Spleen (tissue), 11 donors: ENCODE data around the gene GBA2. TPM values are rescaled to one million over a fixed set of nuclear protein-coding genes. Genes with fewer than 3 reads are reported as not detected.
A peak's percentile ranks its signal among the peaks of the same experiment; 100 is the strongest.

Source experiments
- DNase-seq: peaks from one replicate; pipeline ENCODE4 v3.0.0-alpha.2; 2020
- H3K27ac ChIP-seq, 8 donors: fragments of 200-600 bp; sonication (generic) in 7 of 8; 1 replicate in 4 of 8; 2 replicates in 4 of 8; pipeline versions ENCODE4 v1.5.0 to v1.8.0; 2016 to 2021; ENCODE audit warnings: inconsistent platforms in 4 of 8, mild to moderate bottlenecking in 4 of 8, moderate library complexity in 1 of 8
- H3K27me3 ChIP-seq, 7 donors: fragments of 200-600 bp; sonication (generic) in 6 of 7; replicated peaks in 1 of 7; 1 replicate in 4 of 7; 2 replicates in 3 of 7; pipeline versions ENCODE4 v1.5.0 to v1.8.0; 2016 to 2021; ENCODE audit warnings: inconsistent platforms in 3 of 7, mild to moderate bottlenecking in 1 of 7
- H3K36me3 ChIP-seq, 6 donors: fragments of 200-600 bp; sonication (generic) in 5 of 6; 1 replicate in 4 of 6; 2 replicates in 2 of 6; pipeline versions ENCODE4 v1.5.0 to v1.8.0; 2016 to 2021; ENCODE audit warnings: inconsistent platforms in 2 of 6
- H3K4me1 ChIP-seq, 6 donors: fragments of 200-600 bp; sonication (generic) in 5 of 6; 1 replicate in 3 of 6; 2 replicates in 3 of 6; pipeline versions ENCODE4 v1.5.0 to v1.8.0; 2016 to 2021; ENCODE audit warnings: inconsistent platforms in 3 of 6
- H3K4me3 ChIP-seq, 8 donors: fragments of 200-600 bp; sonication (generic) in 7 of 8; 1 replicate in 4 of 8; 2 replicates in 4 of 8; pipeline versions ENCODE4 v1.5.0 to v1.8.0; 2016 to 2021; ENCODE audit warnings: inconsistent platforms in 4 of 8, mild to moderate bottlenecking in 4 of 8, moderate library complexity in 2 of 8
- H3K9me3 ChIP-seq, 8 donors: fragments of 200-600 bp; sonication (generic) in 7 of 8; 1 replicate in 4 of 8; 2 replicates in 4 of 8; pipeline versions ENCODE4 v1.5.0 to v1.8.0; 2016 to 2021; ENCODE audit warnings: inconsistent platforms in 4 of 8
- POLR2A ChIP-seq, 3 donors: fragments of 450-650 bp; IDR thresholded peaks; one replicate each; pipeline ENCODE4 v1.5.1; 2017; ENCODE audit warnings: antibody characterized with exemption in 3 of 3, mild to moderate bottlenecking in 1 of 3
- POLR2AphosphoS5 ChIP-seq, 3 donors: sonication (generic); formaldehyde crosslinking; IDR thresholded peaks; one replicate each; pipeline ENCODE4 v1.5.1; 2017; ENCODE audit warnings: antibody characterized with exemption in 3 of 3
- WGBS, 5 donors: extraction: QIAGEN DNeasy Blood & Tissue Kit in 3 of 5; methylation state at CpG; one replicate each; pipeline versions ENCODE4 v1.1.5 to v1.1.7; 2013 to 2018; 5-methylcytosine and 5-hydroxymethylcytosine counted together
- intact Hi-C: fragments of 100-400 bp; cut with DNase I; formaldehyde crosslinking; loops from one replicate; pipeline ENCODE4 v1.15.0; 2023; ENCODE audit warnings: low total_unique reads
- polyA plus RNA-seq, 3 donors: library from polyadenylated mRNA; stranded (reverse); fragments of 200-250 nt; gene quantifications; one replicate each; pipeline ENCODE4 v1.2.1, GENCODE V29; 2013
- total RNA-seq, 7 donors: library from RNA; depleted of rRNA in 3 of 7; stranded (reverse); fragments of >200 nt in 3 of 7; fragmentation: NEBNext Ultra II Directional in 4 of 7; extraction: Animal tissue kit (Norgen Biotek cat#: 25700) in 4 of 7; gene quantifications; one replicate each; pipeline versions ENCODE4 v1.1.0 to v1.2.1, GENCODE V29; 2016 to 2021
- TF ChIP-seq, protein P1 (sequence below), 11 experiments: fragments of 200-600 bp in 7 of 11; fragments of 450-650 bp in 4 of 11; sonication (generic) in 4 of 11; IDR thresholded peaks in 8 of 11; conservative IDR thresholded peaks in 3 of 11; 1 replicate in 7 of 11; 2 replicates in 4 of 11; pipeline versions ENCODE4 v1.4.0 to v1.8.0; 2016 to 2021; ENCODE audit warnings: antibody characterized with exemption in 11 of 11, inconsistent platforms in 4 of 11, mild to moderate bottlenecking in 1 of 11
- donor health status: healthy with polysubstance abuse.
- donor health status: DM: no; HTN: no; CAD: no; lungs with moderate emphysema.
- donor health status: DM: no; HTN: no; CAD: no.
- donor health status: Bipolar disorder and iron deficiency.
- donor health status: healthy.
- donor health status: DM: no; HTN: no; CAD: no.
- donor health status: DM: yes; HTN: yes; CAD: no.

Gene GBA2
- total and polyA plus RNA-seq, 10 donors = 22.8 to 111 (median 73.1) TPM

DNA sequence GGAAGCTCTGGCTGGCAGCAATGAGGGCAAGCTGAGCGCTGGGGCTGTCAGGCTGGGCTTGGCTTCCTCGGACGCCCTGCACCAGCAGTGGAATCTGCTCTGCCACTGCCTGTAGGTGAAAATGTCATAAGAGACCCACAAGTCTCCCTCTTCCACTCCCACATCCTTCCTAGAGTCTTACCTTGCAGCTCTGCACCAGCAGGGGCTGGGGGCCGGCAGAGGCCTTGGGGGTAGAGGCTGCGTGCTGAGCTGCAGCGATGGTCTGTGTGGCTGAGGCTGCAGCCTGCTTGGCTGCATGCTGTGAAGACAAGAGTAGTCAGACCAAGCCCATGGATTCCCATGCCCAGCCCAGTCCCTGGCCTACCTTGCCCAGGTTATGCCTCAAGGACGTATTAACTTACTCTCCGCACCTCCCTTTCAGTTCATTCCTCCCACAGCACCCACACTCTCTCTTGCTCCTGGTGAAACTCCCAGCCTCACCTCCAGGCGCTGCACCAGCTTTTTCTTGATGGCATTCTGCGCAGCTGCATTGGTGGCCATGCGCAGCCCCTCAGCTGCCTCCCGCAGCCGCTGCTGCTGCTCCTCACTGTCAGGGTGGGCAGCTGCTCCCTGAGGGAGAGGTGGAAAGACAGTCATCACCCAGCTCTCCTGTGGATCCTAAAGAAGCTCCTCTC lies 34.3 kb downstream of the GBA2 start:
- Histone ChIP-seq H3K27me3 (no peaks in the 10 kb centered on the region), H3K36me3 (peaks cover 14 to 100% (median 100%) of the 10 kb centered on the region in 6 donors), H3K4me1 (peaks cover 0 to 19% (median 7%) of the 10 kb centered on the region in 6 donors), H3K9me3 (no peaks in the 10 kb centered on the region), H3K4me3 (no peak overlapping the region), H3K27ac (peak overlapping the region in 2 of 8 donors; percentile 31 to 42)
- no peak for DNase-seq
- intact Hi-C loops = no loop called here
- TF ChIP-seq POLR2A (IDR thresholded peaks at IDR 0.05) = no peak
- TF ChIP-seq, protein P1, sequence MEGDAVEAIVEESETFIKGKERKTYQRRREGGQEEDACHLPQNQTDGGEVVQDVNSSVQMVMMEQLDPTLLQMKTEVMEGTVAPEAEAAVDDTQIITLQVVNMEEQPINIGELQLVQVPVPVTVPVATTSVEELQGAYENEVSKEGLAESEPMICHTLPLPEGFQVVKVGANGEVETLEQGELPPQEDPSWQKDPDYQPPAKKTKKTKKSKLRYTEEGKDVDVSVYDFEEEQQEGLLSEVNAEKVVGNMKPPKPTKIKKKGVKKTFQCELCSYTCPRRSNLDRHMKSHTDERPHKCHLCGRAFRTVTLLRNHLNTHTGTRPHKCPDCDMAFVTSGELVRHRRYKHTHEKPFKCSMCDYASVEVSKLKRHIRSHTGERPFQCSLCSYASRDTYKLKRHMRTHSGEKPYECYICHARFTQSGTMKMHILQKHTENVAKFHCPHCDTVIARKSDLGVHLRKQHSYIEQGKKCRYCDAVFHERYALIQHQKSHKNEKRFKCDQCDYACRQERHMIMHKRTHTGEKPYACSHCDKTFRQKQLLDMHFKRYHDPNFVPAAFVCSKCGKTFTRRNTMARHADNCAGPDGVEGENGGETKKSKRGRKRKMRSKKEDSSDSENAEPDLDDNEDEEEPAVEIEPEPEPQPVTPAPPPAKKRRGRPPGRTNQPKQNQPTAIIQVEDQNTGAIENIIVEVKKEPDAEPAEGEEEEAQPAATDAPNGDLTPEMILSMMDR (IDR thresholded peaks at IDR 0.05 in 8 of 11, conservative IDR thresholded peaks at IDR 0.05 in 3 of 11) = no peak
- peak; percentile 36 to 73 (median 37) for TF ChIP-seq POLR2AphosphoS5 (IDR thresholded peaks at IDR 0.05)
- WGBS, 5 donors = 89 to 96% (median 93%) methylated on average over 13 of the region's 13 CpGs

DNA sequence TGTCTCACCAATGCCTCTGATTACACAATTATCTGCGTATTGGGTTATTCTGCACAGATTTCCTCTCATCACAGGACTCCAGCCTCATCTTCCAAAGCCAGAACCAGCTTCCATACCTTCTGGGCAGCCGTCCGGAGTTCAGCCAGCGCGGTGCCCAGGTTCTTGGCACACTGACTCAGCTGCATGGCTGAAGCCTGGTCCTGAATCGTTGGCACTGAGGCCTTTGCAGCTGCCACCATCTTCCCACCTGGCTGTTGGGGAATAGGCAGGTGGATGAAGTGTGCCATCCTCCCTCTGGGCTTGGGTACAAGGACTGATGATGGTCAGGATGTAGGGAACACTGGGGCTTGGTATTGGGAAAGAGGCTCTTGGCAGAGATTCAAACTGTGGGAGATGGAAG lies 34.9 kb downstream of the GBA2 start:
- H3K27me3 ChIP-seq = no peaks in the 10 kb centered on the region
- H3K4me1 ChIP-seq = peaks cover 0 to 13% (median 5%) of the 10 kb centered on the region in 6 donors
- peaks cover 14 to 100% (median 100%) of the 10 kb centered on the region in 6 donors for H3K36me3 ChIP-seq
- 90 to 96% (median 93%) methylated on average over 6 of the region's 6 CpGs for WGBS, 5 donors
- peak overlapping the region in 2 of 8 donors; percentile 7 to 42 for H3K27ac ChIP-seq
- DNase-seq = no peak
- no peaks in the 10 kb centered on the region for H3K9me3 ChIP-seq
- intact Hi-C loops = no loop called here
- H3K4me3 ChIP-seq = no peak overlapping the region
- TF ChIP-seq POLR2A (IDR thresholded peaks at IDR 0.05) (no peak), POLR2AphosphoS5 (IDR thresholded peaks at IDR 0.05) (no peak)
- TF ChIP-seq, protein P1 (IDR thresholded peaks at IDR 0.05 in 8 of 11, conservative IDR thresholded peaks at IDR 0.05 in 3 of 11) = no peak

DNA sequence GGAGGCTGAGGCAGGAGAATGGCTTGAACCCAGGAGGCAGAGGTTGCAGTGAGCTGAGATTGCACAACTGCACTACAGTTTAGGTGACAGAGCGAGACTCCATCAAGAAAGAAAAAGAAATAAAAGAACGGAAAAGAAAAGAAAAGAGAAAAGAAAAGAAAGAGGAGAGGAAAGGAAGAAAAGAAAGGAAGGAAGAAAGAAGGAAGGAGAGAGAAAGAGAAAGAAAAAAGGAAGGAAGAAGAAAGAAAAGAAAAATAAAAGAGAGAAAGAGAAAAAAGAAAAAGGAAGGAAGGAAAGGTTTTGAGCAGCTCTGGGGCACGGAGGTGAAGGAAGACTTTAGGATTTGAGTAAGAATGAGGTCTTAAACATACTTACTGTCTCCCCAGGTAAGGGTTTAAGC lies 35.5 kb downstream of the GBA2 start:
- Histone ChIP-seq H3K27ac (peak overlapping the region in 2 of 8 donors; percentile 7 to 42), H3K27me3 (no peaks in the 10 kb centered on the region), H3K4me3 (no peak overlapping the region), H3K9me3 (no peaks in the 10 kb centered on the region), H3K4me1 (peaks cover 0 to 7% (median under 1%) of the 10 kb centered on the region in 6 donors), H3K36me3 (peaks cover 18 to 100% (median 100%) of the 10 kb centered on the region in 6 donors)
- 80 to 91% (median 87%) methylated on average over 3 of the region's 3 CpGs for WGBS, 5 donors
- intact Hi-C loops = no loop called here
- TF ChIP-seq POLR2A (IDR thresholded peaks at IDR 0.05) (no peak), POLR2AphosphoS5 (IDR thresholded peaks at IDR 0.05) (no peak)
- TF ChIP-seq, protein P1 (IDR thresholded peaks at IDR 0.05 in 8 of 11, conservative IDR thresholded peaks at IDR 0.05 in 3 of 11) = no peak
- no peak for DNase-seq

DNA sequence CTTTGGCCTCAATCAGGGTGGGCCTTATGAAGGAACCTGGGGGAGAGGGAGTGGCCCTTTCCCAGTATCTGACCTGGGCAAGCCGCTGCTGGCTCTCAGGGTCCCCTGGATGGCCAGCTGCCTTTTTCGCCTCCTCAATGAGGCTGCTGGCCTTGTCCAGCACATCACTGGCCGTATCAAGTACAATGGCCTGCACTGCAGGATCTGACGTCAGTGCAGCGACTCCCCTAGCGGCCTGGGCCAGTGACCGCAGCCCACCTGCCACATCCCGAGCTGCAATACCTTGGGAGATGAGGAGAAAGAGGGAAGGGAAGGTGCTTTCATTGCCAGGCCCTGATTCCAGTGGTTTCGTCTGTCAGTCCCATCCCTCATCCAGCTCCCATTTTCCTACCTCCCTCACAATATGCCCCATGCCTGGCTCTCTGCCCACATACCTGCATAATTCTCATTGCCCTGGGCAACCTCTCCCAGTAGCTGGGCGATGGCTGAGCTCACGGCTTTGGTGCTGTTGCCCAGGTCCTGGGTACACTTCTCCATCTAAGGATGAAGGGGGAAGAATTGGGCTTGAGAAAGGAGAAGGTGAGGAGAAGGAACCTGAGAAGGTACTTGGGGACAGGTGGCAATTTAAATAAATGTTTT lies 36.1 kb downstream of the GBA2 start:
- Histone ChIP-seq H3K4me1 (peaks cover 0 to 6% (median 0%) of the 10 kb centered on the region in 6 donors), H3K36me3 (peaks cover 22 to 100% (median 100%) of the 10 kb centered on the region in 6 donors), H3K4me3 (no peak overlapping the region), H3K27me3 (no peaks in the 10 kb centered on the region), H3K9me3 (no peaks in the 10 kb centered on the region), H3K27ac (peak overlapping the region in 1 of 8 donors; percentile 24)
- intact Hi-C loops = no loop called here
- no peak for DNase-seq
- TF ChIP-seq, protein P1 (IDR thresholded peaks at IDR 0.05 in 8 of 11, conservative IDR thresholded peaks at IDR 0.05 in 3 of 11) = no peak
- TF ChIP-seq POLR2AphosphoS5 (IDR thresholded peaks at IDR 0.05) = peak in 2 of 3 donors; percentile 6 to 54
- 88 to 94% (median 91%) methylated on average over 11 of the region's 11 CpGs for WGBS, 5 donors
